Caki2 (cell line): ENCODE measurements around the gene VTN. TPM values are rescaled to one million over a fixed set of nuclear protein-coding genes. Genes with fewer than 3 reads are reported as not detected.

ENCODE experiments used
- DNase-seq: peaks from one replicate; pipeline ENCODE4 v3.0.0-alpha.2; 2015; ENCODE audit warnings: low read depth
- in situ Hi-C: cut with HindIII; loops from 2 replicates; pipeline ENCODE4 v1.10.0; 2016; ENCODE audit warnings: low sequenced_read_pairs, low pct_unique_long_range_greater_than_20kb, mixed read lengths
- total RNA-seq: library from RNA; depleted of rRNA; stranded (reverse); fragments of >200 nt; shearing (Covaris generic); gene quantifications from 2 replicates; pipeline ENCODE4 v1.2.3, GENCODE V29; 2014; ENCODE audit warnings: low replicate concordance; rRNA removed

The VTN gene
- not detected in 2 replicates for total RNA-seq

GRCh38 chr17:28370035-28370743 is at the start of gene VTN:
Gene VTN (minus strand): TSS chr17:28370307. CDS start chr17:28370203, 104 bp downstream.
- DNase-seq = peak; percentile 64
- in situ Hi-C loops = no loop called here

DNA sequence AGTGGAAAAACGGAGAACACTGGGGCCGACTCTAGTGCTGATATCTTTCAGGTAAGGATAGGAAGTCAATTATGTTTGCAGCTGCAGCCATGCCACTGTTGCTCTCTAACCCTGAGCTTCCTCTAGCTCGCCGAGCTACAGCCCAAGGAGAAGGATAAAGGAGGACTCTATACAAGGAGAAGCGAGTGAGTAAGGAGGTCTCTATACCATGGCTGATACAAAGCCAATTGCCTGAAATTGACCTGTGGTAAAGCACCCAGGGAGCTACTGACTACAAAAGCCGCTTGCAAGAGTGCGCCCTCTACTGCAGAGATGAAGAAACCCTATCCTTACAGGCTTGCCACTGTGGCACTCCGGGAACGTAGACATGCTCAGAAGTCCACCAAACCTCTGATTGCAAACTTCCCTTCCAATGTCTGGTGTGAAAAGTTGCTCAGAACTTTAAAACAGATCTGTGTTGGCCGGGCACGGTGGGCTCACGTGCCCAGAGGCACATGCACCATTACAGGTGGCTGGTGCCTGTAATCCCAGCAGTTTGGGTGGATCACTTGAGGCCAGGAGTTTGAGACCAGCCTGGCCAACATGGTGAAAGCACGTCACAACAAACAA is 46.7 kb upstream of the VTN start:
- in situ Hi-C loops = no loop called here
- peak; percentile 30 for DNase-seq

DNA sequence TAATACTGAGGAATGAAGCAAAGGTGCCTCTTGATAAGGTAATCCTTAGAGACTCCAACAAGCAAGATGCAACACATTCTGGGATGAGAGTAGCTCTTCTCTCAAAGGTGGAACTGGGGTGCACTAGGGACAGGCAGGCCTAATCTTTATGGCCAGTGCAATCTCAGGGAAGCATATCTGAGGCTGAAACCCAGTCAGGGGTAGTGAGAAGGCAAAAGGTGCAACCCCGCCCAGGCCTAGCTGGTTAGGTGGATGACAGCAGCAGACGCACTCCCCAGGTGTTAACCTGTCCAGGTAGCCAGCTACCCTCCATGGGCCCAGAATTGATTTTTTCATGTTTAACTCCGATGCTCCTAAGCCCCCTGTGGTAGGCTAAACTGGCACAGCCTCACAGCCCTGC is 45.8 kb upstream of the VTN start:
- in situ Hi-C loops = no loop called here
- DNase-seq = no peak

DNA sequence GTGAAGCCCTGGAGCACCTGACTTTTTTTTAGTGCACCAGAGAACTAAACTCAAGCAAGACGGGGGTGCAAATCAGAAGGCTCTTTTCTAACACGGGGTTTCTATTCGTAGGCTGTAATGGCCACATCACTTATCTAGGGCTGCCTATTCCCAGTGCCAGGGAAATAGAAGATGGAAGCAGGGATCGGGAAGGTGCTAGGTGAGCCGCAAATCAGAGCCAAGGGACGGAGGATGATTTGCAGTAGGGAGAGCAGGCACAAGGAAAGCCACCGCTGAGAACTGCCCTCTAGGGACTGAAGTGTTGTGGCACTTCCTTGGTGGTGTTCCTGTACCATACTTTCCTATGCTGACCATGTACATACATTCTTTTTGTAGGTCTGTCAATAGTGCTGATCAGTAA is 43.7 kb upstream of the VTN start:
- DNase-seq = no peak
- in situ Hi-C loops = no loop called here

GRCh38 chr17:28412099-28412498 is 42.0 kb upstream of the VTN start:
- in situ Hi-C loops = no loop called here
- no peak for DNase-seq

DNA sequence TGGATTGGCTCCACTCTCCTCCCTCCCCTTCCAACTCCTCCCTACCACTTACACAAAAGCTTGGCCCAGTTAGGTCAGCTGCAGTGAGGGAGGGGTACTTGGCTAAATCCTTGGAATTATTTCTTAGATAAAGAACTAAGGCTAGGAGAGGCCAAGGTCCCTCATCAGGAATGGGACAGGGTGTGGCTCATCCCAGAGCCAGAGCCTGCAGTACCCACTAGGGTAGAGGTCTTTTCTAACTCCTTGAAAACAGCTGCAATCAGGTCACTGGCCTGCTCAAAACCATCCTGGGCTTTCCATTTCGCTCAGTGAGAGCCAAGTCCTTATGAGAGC is 37.8 kb upstream of the VTN start:
- no peak for DNase-seq
- in situ Hi-C loops = no loop called here

- in situ Hi-C loops = no loop called here
- DNase-seq = no peak
Measured at GRCh38 chr17:28407130-28407973, 37.2 kb upstream of the VTN start.

- DNase-seq = no peak
- in situ Hi-C loops = no loop called here
Measured at GRCh38 chr17:28406473-28406814, 36.3 kb upstream of the VTN start.

DNA sequence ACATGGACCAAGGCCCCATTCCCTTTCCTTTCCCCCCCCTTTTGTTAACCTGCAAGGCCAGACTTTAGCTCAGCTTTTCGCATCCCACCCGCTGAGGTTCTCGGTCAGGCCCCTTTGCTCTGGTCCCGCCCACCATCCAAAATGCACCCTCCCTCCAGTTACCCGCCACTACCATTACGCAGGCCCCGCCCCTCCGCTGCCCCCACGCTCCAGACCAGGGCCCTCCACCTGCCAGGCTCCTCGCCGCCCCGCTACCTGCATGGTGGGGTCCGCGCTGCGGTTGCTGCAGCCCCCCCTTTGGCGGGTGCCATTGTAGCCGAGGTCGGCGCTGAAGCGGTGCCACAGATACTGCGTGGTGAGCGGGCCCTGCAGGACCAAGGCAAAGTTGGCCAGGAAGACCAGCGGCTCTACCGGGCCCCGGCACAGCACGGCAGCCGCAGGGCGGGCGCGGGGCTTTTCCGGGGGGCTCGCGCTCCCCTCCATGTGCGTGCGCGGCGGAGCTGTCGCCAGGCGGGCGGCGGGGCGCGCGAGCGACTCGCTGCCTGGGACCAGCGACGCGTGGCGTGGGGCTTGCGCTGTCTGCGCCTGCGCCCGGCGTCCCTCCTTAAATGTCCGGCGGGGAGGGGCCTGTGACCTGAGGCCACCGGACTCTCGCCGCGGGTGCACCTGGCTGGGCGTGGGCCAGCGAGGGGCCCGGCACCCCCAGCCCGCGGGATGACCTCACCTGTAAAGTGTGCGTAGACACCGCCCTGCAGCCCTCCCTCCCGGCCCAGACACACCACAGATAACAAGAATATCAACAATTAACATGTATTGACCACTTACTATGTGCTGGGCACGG is 35.7 kb upstream of the VTN start, which contains the start of gene SLC46A1:
SLC46A1 (minus strand) TSS at position 581 of the 841 bp plus-strand sequence; CDS start at position 483, 98 bp downstream.
- DNase-seq = peak; percentile 42

GRCh38 chr17:28404812-28405570 is 34.9 kb upstream of the VTN start:
- in situ Hi-C loops = no loop called here
- DNase-seq = no peak

More for the DNA sequence above, 35.7 kb upstream of the VTN start, which contains the start of gene SLC46A1:
- in situ Hi-C loops = no loop called here

GRCh38 chr17:28404461-28404811 is 34.3 kb upstream of the VTN start:
- DNase-seq = no peak
- in situ Hi-C loops = no loop called here

GRCh38 chr17:28404007-28404406 is 33.9 kb upstream of the VTN start:
- in situ Hi-C loops = no loop called here
- DNase-seq = no peak

DNA sequence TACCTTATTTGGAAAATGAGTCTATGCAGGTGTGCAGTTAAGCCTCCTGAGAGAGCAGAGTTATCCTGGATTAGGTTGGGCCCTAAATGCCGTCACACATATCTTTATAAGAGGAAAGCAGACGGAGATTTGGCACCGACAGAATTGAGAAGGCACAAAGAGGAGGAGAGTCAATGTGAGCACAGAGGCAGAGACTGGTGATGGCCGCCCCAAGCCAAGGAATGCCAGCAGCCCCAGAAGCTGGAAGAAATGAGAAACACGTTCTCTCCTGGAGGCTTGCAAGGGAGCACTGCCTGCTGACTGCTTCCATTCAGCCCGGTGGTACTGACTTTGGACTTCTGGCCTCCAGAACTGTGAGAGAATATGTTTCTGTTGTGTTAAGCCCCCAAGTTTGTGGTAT is 32.7 kb upstream of the VTN start:
- in situ Hi-C loops = no loop called here
- DNase-seq = no peak

DNA sequence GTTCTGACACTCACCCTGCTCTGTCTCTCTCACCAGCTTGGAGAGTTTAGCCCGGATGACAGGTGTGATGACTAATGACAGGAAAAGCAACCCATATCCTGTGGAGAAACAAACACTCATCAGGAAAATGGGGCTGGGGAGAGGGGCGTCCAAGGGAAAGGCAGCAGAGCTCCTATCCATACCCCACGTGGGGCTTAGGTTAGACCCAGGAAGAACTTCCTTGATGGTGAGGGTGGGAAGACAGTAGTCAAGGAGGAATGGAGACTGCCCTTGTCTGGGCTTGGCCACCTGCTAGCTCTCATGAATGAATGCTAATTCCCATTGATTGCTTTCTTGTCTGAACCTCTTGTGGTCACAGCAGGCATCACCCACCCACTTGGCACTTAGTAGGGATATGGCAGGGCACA is 32.1 kb upstream of the VTN start:
- in situ Hi-C loops = no loop called here
- no peak for DNase-seq

DNA sequence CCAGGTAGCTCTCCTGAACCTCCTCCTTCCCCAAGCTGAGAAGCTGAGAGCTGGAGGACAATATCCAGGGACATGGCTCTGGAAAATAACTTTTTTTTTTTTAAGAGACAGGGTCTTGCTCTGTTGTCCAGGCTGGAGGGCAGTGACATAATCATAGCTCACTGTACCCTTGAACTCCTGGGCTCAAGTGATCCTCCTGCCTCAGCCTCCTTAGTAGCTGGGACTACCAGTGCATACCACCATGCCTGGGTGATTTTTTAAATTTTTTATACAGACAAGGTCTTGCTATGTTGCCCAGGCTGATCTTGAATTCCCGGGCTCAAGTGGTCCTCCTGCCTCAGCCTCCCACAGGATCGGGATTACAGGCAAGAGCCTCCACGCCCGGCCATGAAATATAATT is 29.7 kb upstream of the VTN start:
- no peak for DNase-seq
- in situ Hi-C loops = no loop called here

- peak; percentile 76 for DNase-seq
- in situ Hi-C loops = no loop called here
Measured at GRCh38 chr17:28398280-28398981, 28.3 kb upstream of the VTN start.

DNA sequence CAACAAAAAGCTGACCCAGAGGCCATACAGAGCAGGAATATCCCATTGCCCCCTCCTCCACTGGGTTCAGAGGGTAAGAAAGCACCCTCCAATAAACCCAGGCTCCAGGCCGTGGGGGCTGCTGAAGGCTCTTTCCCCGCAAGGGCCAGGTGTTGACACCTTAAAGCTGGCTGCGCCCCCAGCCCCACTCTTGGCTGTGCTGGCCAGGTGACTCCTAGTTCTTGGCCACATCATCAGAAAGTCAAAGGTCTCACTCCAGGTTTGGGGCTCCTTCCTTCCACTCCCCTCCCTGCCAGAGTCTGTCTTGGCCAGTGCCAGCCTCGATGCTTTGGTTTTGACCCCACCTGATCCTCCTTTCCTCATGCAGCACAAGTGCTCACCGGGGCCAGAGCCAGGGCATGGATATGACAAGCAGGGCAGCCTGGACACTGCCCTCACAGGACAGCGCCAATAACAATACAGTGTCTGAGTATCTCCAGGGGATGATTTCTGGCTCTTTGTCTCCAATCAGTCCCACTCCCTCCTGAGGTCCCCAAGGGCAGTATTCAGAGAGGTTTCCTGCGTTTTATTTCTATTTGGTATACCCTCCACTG is 27.7 kb upstream of the VTN start:
- no peak for DNase-seq
- in situ Hi-C loops = no loop called here
